ENCODE measurements around the gene KCNQ1.
A peak's percentile ranks its signal among the peaks of the same experiment; 100 is the strongest.

KCNQ1 gene

GRCh38 chr11:2509481-2510001, 64.7 kb downstream of the KCNQ1 start:
- DNase-seq, result no peak

GRCh38 chr11:2510626-2511402, 66.0 kb downstream of the KCNQ1 start:
- DNase-seq, result no peak

- peak in 1 of 56 donors; percentile 27 for DNase-seq
Observed at GRCh38 chr11:2511421-2512369, 66.9 kb downstream of the KCNQ1 start.

- no peak for DNase-seq
Observed at GRCh38 chr11:2512431-2513407, 67.9 kb downstream of the KCNQ1 start.

GRCh38 chr11:2513441-2513840, 68.6 kb downstream of the KCNQ1 start:
- no peak for DNase-seq

GRCh38 chr11:2515401-2516275, 70.8 kb downstream of the KCNQ1 start:
- no peak for DNase-seq

GRCh38 chr11:2516276-2517015, 71.6 kb downstream of the KCNQ1 start:
- no peak for DNase-seq

- no peak for DNase-seq
Observed at GRCh38 chr11:2517016-2517385, 72.2 kb downstream of the KCNQ1 start.

GRCh38 chr11:2517386-2518064, 72.7 kb downstream of the KCNQ1 start:
- no peak for DNase-seq

GRCh38 chr11:2518111-2518982, 73.5 kb downstream of the KCNQ1 start:
- no peak for DNase-seq

- DNase-seq, result no peak
Observed at GRCh38 chr11:2518983-2519340, 74.2 kb downstream of the KCNQ1 start.

GRCh38 chr11:2519517-2519861, 74.7 kb downstream of the KCNQ1 start:
- no peak for DNase-seq

GRCh38 chr11:2519862-2520735, 75.3 kb downstream of the KCNQ1 start:
- DNase-seq, result no peak

- DNase-seq, result no peak
Observed at GRCh38 chr11:2520736-2521035, 75.9 kb downstream of the KCNQ1 start.

GRCh38 chr11:2521081-2521732, 76.4 kb downstream of the KCNQ1 start:
- no peak for DNase-seq

Measured in amygdala (tissue), 56 donors.